Ecto neural progenitor cell (in vitro differentiated cells): ENCODE measurements around the gene HSPBP1.

ENCODE experiments used
- DNase-seq: peaks from one replicate; pipeline ENCODE4 v3.0.0-alpha.2; 2018; ENCODE audit warnings: low spot score

The HSPBP1 gene

DNA sequence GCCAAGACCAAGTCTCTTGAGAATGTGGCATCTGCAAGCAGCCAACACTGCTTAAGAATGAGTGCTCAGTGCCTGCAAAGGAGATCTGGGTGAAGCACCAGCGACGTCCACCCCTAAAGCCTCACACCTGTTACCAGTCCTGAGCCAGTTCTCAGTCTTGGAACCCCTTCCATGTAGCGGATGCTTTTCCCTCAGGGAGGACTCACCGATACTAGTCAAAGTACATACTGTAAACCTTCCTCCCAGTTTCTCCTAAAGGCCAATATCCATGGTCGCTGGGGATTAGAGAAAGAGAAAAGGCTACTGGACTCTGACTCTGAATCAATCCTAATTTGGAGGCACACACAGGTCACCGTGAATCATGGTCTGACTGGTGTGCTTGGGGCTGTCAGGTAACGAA is 66.4 kb downstream of the HSPBP1 start:
- no peak for DNase-seq

DNA sequence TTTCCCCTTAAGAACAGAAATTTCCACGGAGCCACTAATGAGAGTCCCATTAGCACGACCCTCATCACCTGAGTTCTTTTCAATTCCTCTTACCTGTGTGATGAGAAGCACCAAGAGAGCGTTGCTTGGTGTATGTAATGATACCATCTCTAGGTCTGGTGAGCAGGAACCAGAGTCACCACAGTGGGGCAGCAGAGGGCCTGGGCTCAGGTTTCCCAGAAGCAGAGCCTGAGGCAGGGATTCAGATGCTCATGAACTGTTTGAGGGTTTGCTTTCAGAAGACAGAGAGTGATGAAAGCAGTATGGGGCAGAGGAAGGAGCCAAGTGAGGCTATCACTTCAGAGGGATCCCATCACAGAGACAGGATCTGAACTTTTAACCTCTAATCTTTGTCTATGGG is 67.5 kb downstream of the HSPBP1 start:
- DNase-seq, result no peak
